Prostate gland (tissue), 2 donors: ENCODE data around the gene CRISPLD2.

ENCODE experiments used
- CTCF ChIP-seq, 4 experiments: fragments of 200-600 bp in 2 of 4; fragments of 450-650 bp in 2 of 4; sonication (generic) in 2 of 4; IDR thresholded peaks; 1 replicate in 3 of 4; 2 replicates in 1 of 4; pipeline ENCODE4 v1.5.1; 2016 to 2019; ENCODE audit warnings: antibody characterized with exemption in 4 of 4, mild to moderate bottlenecking in 2 of 4, moderate library complexity in 2 of 4
- POLR2A ChIP-seq: fragments of 450-650 bp; IDR thresholded peaks from one replicate; pipeline ENCODE4 v1.6.1; 2016; ENCODE audit warnings: antibody characterized with exemption, mild to moderate bottlenecking
- POLR2AphosphoS5 ChIP-seq: sonication (generic); formaldehyde crosslinking; IDR thresholded peaks from one replicate; pipeline ENCODE4 v1.6.1; 2017; ENCODE audit warnings: antibody characterized with exemption

GRCh38 chr16:84896847-84897246, 77.1 kb downstream of the CRISPLD2 start:
- TF ChIP-seq CTCF (IDR thresholded peaks at IDR 0.05): peak in 1 of 4 experiments; percentile 8
- TF ChIP-seq POLR2A: no peak
- no peak for TF ChIP-seq POLR2AphosphoS5
